Kidney capillary endothelial cell (primary cell): Measurements from ENCODE around the gene AP4E1.
A peak's percentile ranks its signal among the peaks of the same experiment; 100 is the strongest.
"Not testable (repeated sequence)": the region's sequence is repeated elsewhere in the genome, so short reads cannot be mapped to it uniquely, and the experiment has no call there.

Source experiments
- DNase-seq: peaks from one replicate; pipeline ENCODE4 v3.0.0-alpha.2; 2018; ENCODE audit warnings: low spot score

Gene AP4E1

GRCh38 chr15:50889589-50889988, 18.9 kb upstream of the AP4E1 start:
- DNase-seq: no peak

DNA sequence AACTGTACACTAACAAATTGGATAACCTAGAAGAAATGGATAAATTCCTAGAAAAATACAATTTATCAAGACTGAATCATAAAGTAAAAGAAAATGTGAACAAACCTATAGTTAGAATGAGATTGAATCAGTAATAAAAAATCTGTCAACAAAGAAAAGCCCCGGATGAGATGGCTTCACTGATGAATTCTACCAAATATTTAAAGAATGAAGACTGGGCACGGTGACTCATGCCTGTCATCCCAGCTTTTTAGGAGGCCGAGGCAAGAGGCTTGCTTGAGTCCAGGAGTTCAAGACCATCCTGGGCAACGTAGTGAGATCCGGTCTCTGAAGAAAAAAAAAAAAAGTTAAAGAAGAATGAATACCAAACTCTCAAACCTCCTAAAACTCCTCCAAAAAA, 17.7 kb upstream of the AP4E1 start:
- no peak for DNase-seq

GRCh38 chr15:50891159-50891558, 17.3 kb upstream of the AP4E1 start:
- no peak for DNase-seq

DNA sequence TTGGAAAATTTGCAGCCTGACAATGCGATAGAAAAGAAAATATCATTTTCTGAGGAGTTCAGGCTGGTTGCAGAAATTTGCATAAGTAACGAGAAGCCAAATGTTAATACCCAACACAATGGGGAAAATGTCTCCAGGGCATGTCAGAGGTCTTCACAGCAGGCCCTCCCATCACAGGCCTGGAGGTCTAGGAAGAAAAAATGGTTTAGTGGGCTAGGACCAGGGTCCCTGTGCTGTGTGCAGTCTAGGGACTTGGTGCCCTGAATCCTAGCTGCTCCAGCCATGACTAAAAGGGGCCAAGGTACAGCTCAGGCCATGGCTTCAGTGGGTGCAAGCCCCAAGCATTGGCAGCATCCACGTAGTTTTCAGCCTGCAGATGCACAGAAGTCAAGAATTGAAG, 14.5 kb upstream of the AP4E1 start:
- DNase-seq: no peak

- DNase-seq: not testable (repeated sequence)
Measured at GRCh38 chr15:50901390-50901789, 7.1 kb upstream of the AP4E1 start.

- DNase-seq: no peak
Measured at GRCh38 chr15:50904211-50904610, 4.3 kb upstream of the AP4E1 start.

GRCh38 chr15:50905055-50905454, 3.4 kb upstream of the AP4E1 start:
- no peak for DNase-seq

GRCh38 chr15:50906954-50907600, 1.4 kb upstream of the AP4E1 start:
- DNase-seq: no peak

DNA sequence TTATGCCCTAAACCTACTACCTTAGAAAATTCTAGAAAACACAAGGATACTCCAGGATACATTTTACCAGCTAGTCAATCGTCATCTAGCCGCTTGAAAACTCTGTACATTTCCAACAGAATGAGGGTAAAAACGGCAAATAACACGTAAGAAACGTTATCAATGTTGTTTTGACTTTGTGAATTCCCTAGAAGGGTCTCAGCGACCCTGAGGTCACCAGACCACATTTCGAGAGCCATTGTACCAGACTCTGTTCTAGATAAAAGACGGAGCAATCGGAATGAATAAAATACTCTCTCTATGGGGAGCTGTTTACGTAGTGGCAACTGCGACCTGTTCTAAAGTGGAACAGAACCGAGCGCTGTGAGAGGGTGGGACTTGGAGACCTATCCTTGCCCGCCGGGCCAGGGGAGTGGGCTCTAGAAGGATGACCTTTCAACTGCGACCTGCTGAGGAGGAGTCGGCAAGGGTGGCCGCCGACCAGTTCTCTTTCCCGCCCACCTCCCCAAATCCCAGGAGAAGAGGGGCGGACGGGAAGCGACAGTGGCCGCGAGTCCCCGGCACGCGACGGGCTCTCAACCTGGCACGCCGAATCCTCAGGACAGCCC, 778 bp upstream of the AP4E1 start:
- peak; percentile 25 for DNase-seq

DNA sequence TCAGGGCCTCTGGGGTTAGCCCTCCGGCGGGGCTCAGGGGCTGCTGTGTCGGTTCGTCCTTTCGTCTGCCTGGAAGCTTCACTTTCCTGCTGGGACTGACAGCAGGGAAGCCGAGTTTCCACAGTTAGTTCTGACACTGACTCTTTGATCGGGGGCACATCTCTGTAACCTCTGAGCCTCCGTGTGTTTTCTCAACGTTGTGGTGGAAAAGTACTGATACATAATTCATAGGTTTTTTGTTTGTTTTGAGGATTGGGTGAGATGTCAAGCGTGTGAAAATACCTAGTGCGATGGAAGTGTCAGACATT, 481 bp downstream of the AP4E1 start:
- peak; percentile 35 for DNase-seq

DNA sequence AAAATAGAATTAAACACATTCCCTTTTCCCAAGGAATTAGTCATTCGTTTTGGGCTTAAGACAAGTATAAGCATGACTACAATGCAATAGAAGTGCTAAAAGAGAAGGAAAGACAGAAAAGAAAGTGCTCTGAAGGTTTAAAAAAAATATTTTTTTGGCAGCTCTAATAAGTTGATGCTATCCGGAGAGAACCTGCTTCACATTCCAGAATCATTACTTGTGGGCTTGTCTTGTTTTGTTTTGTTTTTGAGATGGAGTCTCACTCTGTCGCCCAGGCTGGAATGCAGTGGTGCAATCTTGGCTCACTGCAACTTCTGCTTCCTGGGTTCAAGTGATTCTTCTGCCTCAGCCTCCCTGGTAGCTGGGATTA, 1.9 kb downstream of the AP4E1 start:
- DNase-seq: not testable (repeated sequence)

DNA sequence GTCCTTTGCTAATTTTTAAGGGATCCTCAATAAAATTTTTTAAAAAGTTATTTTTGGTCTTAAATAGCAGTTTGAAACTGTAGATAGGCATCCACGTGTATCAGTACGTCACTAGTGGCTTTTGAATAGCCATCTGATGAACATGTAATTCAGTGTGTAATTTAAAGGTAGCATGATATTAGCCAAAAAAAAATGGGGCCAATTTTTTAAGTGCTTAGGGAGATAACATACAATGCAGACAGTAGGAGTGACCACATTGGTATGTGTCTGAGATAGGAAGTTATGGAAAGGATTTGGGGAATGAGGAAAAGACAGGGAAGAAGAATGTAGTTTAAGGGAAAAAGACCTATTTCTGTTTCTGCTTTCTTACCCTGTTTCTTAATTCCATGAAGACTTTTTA, 2.5 kb downstream of the AP4E1 start:
- DNase-seq: no peak

DNA sequence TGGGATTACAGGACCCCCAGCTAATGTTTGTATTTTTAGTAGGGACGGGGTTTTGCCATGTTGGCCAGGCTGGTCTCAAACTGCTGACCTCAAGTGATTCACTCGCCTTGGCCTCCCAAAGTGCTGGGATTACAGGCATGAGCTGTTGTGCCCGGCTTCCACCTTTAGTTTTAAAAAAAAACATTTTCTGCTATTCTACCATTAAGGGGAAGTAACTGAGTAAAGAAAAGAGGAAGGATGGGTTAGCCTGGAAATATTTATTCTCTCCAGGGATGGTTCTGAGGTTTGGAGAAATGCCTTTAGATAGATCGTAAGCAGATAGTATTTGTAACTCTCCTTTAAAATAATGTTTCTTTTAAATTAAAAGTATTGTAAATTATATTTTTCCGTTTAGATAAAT, 3.1 kb downstream of the AP4E1 start:
- DNase-seq: no peak

DNA sequence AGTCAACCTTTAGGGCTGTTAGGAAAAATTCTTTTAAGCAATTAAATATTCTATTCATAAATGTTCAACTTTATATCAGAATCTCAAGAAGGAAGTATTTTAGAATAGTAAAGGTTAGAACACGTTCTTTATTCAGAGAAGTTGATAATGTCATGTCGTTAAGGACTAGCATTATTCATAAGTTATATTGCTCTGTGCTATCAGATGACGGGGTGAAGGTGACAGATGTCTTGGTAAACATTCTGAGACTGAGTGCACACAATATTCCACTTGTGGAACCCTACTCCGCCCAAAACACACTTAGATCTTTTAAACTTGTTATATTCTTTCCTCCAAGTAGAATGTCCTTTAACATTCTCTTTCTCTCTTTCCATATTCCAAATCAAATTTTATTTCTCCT, 7.9 kb downstream of the AP4E1 start:
- DNase-seq: no peak

DNA sequence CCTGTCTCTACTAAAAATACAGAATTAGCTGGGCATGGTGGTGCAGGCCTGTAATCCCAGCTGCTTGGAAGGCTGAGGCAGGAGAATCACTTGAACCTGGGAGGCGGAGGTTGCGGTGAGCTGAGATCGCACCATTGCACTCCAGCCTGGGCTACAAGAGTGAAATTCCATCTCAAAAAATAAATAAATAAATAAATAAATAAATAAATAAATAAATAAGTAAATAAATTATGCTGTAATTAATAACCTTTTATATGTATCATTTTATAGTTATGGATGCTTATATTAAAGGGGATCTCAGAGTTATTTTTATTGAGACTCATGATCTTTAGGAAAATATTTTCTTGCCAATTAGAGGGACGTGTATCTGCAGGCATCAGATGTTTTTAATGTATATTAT, 10.9 kb downstream of the AP4E1 start:
- not testable (repeated sequence) for DNase-seq

DNA sequence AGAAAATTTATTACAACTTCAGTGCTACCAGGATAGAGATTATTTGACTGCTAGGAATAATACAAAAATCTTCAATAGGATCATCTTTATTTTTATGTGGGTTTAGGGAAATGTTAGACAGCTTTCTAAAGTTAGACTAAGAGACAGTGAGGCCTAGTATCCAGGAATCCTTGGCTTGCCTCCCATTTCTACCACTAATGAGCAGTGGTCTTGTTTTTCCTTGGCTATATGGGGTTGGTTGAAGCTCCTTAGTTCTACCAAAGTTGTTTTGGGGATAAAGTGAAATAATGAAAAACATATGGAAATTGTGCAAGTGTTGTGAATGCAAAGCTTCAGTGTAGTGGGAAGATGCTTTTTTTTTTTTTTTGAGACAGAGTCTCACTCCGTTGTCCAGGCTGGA, 16.8 kb downstream of the AP4E1 start:
- no peak for DNase-seq

DNA sequence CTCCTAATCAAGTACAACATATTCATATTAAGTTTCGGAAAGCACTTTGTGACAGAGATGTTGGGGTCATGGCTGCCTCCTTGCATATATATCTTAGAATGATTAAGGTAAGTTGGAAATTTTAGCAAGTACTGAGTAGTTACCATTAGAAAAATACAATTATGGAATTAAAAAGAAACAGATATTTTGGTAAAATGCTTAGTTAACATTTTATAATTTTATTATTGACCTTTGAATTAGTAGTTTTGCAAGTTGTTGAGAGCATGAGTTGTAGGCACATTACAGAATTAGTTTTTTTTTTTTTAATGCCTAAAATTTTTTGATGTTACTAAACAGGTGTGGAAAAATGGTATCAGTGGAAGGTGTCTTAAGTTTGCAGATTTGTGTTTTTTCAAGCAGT, 20.6 kb downstream of the AP4E1 start:
- no peak for DNase-seq

- no peak for DNase-seq
Measured at GRCh38 chr15:50930792-50931191, 22.3 kb downstream of the AP4E1 start.

GRCh38 chr15:50933341-50933740, 24.9 kb downstream of the AP4E1 start:
- DNase-seq: no peak

DNA sequence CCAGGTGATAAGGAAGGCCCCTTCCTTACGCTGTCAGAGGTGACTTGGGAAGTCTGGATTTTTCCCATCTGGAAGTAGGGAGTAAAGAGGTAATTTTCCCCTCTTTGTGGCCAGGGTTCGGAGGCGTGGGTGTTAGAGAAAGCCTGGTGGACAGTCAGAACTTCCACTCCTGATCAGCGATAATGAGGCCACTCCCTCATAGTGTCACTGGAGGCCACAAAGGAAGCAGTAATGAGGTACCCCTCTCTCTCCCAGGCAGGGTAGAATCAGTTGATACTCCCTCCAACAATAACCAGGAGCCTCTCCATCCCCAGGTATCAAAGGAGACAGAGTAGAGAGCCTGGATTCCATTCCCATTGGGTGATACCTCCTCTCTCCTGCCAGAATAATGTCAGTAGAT, 30.0 kb downstream of the AP4E1 start:
- DNase-seq: no peak

DNA sequence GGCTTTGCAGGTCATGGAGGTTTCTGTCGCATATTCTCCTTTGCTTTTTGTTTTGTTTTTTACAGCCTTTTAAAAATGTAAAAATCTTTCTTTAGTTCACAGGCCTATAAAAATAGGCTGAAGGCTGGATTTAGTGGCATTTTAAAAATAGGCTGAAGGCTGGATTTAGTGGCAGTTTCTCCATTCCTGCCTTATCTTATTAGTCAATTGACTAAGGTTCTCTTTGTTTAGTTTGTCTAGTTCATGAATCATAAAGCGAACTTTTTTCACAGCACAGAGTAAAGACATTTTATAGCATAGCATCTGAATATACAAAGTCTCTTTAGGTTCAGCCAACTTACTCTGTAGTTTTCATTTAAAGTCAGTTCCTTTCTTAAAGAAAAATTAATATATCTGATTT, 31.4 kb downstream of the AP4E1 start:
- no peak for DNase-seq

DNA sequence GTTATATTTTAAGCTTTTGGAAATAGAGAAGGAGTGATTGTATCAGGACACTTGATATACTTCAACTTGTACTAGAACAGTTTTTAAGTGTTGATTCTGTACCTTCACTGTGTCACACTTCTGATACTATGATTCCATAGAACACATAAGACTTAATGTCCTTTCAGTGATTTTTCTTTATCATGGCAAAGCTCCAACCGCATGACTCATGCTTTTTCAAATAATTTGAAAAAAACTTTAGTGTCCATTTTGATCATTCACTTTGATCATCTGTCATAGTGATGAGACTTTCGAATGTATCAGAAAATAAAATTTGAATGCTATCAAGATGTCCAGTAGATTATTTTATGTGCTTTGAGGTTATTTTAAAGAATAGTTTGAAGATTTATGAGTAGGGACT, 32.0 kb downstream of the AP4E1 start:
- no peak for DNase-seq

GRCh38 chr15:50943638-50944037, 35.2 kb downstream of the AP4E1 start:
- DNase-seq: no peak

- DNase-seq: no peak
Measured at GRCh38 chr15:50944672-50945071, 36.2 kb downstream of the AP4E1 start.

DNA sequence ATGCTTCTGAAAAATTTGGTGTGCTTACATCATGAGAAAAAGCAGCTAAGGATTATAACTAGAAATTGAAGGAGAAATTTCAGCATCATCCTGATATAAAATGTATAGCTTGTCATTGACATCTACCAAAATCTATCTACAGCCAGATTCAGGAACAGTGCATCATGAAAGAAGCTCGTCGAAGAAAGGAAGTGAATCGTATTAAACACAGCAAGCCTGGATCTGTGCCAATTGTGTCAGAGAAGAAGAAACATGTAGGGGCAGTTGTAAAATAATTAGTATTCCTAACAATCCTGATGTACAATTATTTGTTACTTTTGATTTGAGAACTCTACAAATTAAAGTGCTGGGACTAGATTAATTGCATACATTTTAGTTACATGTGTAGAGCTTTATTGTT, 37.2 kb downstream of the AP4E1 start:
- peak; percentile 22 for DNase-seq
